WTC11 (cell line): ENCODE results near the gene ABHD12.

Experiments used
- CREB1 ChIP-seq: sonication (generic); formaldehyde crosslinking; IDR thresholded peaks from 2 replicates; pipeline ENCODE4 v1.8.0; 2023; ENCODE audit warnings: mild to moderate bottlenecking, missing genetic modification reagents
- JUN ChIP-seq: sonication (generic); formaldehyde crosslinking; IDR thresholded peaks from 2 replicates; pipeline ENCODE4 v1.8.0; 2023; ENCODE audit warnings: mild to moderate bottlenecking, missing genetic modification reagents
- ZNF121 ChIP-seq: sonication (generic); formaldehyde crosslinking; IDR thresholded peaks from 2 replicates; pipeline ENCODE4 v1.8.0; 2023; ENCODE audit warnings: missing genetic modification reagents
- ZNF416 ChIP-seq: fragments of 250-450 bp; sonication (Bioruptor Pico); IDR thresholded peaks from 2 replicates; pipeline ENCODE4 v1.9.0; 2021; ENCODE audit warnings: mild to moderate bottlenecking, inconsistent platforms
- TF ChIP-seq, protein P1 (sequence below): fragments of 200-600 bp; IDR thresholded peaks from 2 replicates; pipeline ENCODE4 v1.8.0; 2022; ENCODE audit warnings: antibody characterized with exemption
- TF ChIP-seq, protein P2 (sequence below): sonication (generic); formaldehyde crosslinking; IDR thresholded peaks from 2 replicates; pipeline ENCODE4 v1.8.1; 2023; ENCODE audit warnings: mild to moderate bottlenecking, missing genetic modification reagents

DNA sequence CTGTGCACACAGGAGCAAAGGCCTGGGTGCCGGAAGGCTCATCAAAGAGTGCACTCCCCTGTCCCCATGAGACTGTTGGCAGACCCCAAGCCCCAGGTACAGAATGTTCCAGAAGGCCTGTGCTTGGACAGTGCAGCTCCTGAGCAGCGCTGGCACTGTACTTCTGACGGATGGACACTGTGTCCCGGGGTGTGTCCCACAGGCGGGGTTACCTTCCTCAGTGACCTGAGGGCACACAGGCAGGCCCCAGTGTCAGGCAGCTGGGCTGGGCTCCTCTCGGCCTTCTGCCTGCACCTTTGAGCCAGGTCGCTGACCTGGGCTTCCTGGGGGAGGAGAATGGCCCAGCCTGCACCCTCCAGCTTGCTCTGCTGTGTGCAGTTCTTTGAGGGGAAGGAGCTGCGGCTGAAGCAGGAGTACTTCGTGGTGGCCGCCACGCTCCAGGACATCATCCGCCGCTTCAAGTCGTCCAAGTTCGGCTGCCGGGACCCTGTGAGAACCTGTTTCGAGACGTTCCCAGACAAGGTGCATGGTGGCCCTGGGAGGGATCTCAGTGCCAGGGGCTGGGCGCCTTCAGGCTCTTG lies 112.6 kb downstream of the ABHD12 start:
- TF ChIP-seq, protein P1, sequence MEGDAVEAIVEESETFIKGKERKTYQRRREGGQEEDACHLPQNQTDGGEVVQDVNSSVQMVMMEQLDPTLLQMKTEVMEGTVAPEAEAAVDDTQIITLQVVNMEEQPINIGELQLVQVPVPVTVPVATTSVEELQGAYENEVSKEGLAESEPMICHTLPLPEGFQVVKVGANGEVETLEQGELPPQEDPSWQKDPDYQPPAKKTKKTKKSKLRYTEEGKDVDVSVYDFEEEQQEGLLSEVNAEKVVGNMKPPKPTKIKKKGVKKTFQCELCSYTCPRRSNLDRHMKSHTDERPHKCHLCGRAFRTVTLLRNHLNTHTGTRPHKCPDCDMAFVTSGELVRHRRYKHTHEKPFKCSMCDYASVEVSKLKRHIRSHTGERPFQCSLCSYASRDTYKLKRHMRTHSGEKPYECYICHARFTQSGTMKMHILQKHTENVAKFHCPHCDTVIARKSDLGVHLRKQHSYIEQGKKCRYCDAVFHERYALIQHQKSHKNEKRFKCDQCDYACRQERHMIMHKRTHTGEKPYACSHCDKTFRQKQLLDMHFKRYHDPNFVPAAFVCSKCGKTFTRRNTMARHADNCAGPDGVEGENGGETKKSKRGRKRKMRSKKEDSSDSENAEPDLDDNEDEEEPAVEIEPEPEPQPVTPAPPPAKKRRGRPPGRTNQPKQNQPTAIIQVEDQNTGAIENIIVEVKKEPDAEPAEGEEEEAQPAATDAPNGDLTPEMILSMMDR, result no peak
- TF ChIP-seq, protein P2, sequence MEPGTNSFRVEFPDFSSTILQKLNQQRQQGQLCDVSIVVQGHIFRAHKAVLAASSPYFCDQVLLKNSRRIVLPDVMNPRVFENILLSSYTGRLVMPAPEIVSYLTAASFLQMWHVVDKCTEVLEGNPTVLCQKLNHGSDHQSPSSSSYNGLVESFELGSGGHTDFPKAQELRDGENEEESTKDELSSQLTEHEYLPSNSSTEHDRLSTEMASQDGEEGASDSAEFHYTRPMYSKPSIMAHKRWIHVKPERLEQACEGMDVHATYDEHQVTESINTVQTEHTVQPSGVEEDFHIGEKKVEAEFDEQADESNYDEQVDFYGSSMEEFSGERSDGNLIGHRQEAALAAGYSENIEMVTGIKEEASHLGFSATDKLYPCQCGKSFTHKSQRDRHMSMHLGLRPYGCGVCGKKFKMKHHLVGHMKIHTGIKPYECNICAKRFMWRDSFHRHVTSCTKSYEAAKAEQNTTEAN (CRISPR knock-in tag), result no peak
- TF ChIP-seq ZNF121 (CRISPR knock-in tag) (no peak), JUN (no peak), CREB1 (no peak), ZNF416 (CRISPR knock-in tag) (no peak)
